Fibroblast of villous mesenchyme (primary cell): Measurements from ENCODE around the gene RNF141. TPM values are rescaled to one million over a fixed set of nuclear protein-coding genes. Genes with fewer than 3 reads are reported as not detected.

Source experiments
- DNase-seq: peaks from one replicate; pipeline ENCODE4 v3.0.0-alpha.2; 2010; ENCODE audit warnings: low read depth
- H3K4me3 ChIP-seq: 2 replicates; pipeline ENCODE4 v1.5.1; 2011; ENCODE audit warnings: low read depth, mild to moderate bottlenecking, low read length
- CTCF ChIP-seq: IDR thresholded peaks from 2 replicates; pipeline ENCODE4 v1.5.1; 2012; ENCODE audit warnings: low read depth, mild to moderate bottlenecking, low read length; ENCODE audit not compliant: insufficient read depth
- total RNA-seq: library from RNA; depleted of rRNA; stranded (reverse); fragments of >200 nt; gene quantifications from 2 replicates; pipeline ENCODE4 v1.2.3, GENCODE V29; 2012

The RNF141 gene
- total RNA-seq, 1 donor, result 31.1 TPM

- no peak overlapping the region for H3K4me3 ChIP-seq
- no peak for TF ChIP-seq CTCF
- no peak for DNase-seq
Observed at GRCh38 chr11:10500757-10501684, 40.0 kb downstream of the RNF141 start.

DNA sequence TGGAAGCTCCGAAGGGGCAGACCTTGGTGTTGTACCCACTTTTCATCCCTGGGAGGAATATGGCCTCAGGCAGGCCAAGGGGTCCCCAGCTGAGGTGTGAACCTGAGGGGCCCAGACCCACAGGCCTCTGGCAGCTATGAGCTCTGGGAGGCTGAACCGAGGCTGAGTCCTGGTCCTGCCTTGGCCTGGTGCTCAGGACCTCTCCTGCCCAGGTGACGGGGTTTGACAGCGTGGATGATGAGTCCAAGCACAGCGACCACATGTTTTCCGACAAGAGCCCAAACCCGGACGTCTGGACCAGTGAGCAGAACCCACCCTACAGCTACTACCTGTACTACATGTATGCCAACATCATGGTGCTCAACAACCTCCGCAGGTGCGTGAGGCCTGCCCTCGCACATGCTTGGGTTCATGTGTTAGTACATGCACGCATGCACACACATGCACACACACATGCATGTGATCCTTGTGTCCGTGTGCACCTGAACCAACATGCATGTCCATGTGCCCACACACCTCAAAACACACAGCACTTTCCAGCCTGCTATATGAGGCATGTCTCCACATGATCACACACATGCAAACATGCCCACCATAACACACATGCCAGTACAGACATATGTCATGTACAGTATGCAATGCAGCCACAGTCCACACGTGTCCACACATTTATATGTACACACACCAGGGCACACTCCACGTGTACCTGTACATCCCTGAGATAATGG, 40.9 kb downstream of the RNF141 start:
- H3K4me3 ChIP-seq, result no peak overlapping the region
- no peak for TF ChIP-seq CTCF
- DNase-seq, result no peak

- TF ChIP-seq CTCF, result no peak
- no peak overlapping the region for H3K4me3 ChIP-seq
- no peak for DNase-seq
Observed at GRCh38 chr11:10499452-10499851, 41.5 kb downstream of the RNF141 start.

DNA sequence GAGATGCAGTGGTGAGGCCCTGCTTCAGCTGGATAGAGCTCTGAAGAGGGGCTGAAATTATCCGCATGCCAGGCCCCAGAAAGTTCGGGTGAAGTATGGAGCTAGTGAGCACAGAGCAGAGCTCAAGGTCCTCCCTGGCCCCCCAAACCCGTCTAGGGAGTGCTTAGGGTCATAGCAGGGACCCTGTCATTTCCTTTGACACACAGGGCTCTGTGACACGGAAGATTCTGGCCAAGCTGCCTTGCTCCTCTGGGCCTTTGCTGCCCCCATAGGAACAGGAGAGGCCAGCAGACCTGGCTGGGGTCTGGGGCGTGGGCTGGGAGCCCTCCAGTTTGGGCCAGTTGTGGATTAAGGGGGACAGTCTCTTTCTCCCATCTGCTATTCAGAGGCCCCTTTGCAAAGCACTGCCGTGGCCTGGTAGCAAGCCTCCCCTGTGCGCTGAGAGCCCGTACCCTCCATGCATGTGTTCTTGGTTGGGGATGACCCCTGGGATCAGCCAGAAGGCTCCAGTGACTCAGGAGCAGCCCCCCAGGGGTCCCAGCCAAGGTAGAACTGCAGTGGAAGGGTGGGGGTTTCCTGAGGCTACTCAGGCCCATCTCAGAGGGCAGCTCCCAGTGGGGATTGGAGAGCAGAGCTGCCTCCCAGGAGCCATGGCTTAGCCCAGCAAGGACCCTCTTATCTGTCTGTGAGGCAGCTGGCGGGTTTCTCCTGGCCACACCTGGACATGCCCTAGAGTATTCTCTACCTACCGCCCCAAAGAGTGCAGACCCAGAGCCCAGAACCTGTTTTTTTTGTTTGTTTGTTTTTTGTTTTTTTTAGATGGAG, 42.3 kb downstream of the RNF141 start:
- H3K4me3 ChIP-seq, result no peak overlapping the region
- no peak for DNase-seq
- TF ChIP-seq CTCF, result no peak

GRCh38 chr11:10498022-10498400, 43.0 kb downstream of the RNF141 start:
- H3K4me3 ChIP-seq, result no peak overlapping the region
- no peak for TF ChIP-seq CTCF
- no peak for DNase-seq

GRCh38 chr11:10497371-10498021, 43.5 kb downstream of the RNF141 start:
- DNase-seq, result no peak
- TF ChIP-seq CTCF, result no peak

More at GRCh38 chr11:10497371-10498021, 43.5 kb downstream of the RNF141 start:
- no peak overlapping the region for H3K4me3 ChIP-seq
